ENCODE measurements around the gene UBE3B. TPM values are rescaled to one million over a fixed set of nuclear protein-coding genes. Genes with fewer than 3 reads are reported as not detected.

The UBE3B gene
- total RNA-seq, 1 experiment from 2014 or later = 29.3 TPM

- CTCF ChIA-PET = interaction anchor here (0.7 to 0.8 kb wide), 2 partner anchors 25 to 65 kb away, joined by 3 to 4 read pairs; no protein-coding TSS in a partner anchor
- H3K27me3 Mint-ChIP-seq (ENCODE audit: low read depth) = no peaks in the 10 kb centered on the region
- ATAC-seq (no peak), DNase-seq (ENCODE audit: low spot score) (no peak)
- no peaks in the 10 kb centered on the region for H3K4me1 Mint-ChIP-seq
- peaks cover 26% of the 10 kb centered on the region for H3K9me3 Mint-ChIP-seq
- TF ChIP-seq JAZF1 (CRISPR knock-in tag; IDR thresholded peaks at IDR 0.05) (no peak), GABPB1 (CRISPR knock-in tag; IDR thresholded peaks at IDR 0.05) (no peak), ATF6 (CRISPR knock-in tag; IDR thresholded peaks at IDR 0.05) (no peak), STAT6 (CRISPR knock-in tag; conservative IDR thresholded peaks at IDR 0.05; ENCODE audit: low read depth) (no peak), MYBL2 (CRISPR knock-in tag; IDR thresholded peaks at IDR 0.05) (no peak), ZNF263 (CRISPR knock-in tag; IDR thresholded peaks at IDR 0.05; ENCODE audit: low read depth) (no peak), ZNF425 (CRISPR knock-in tag; conservative IDR thresholded peaks at IDR 0.05) (no peak), USF1 (CRISPR knock-in tag; IDR thresholded peaks at IDR 0.05) (no peak), ZNF138 (CRISPR knock-in tag; conservative IDR thresholded peaks at IDR 0.05) (no peak), ATF3 (CRISPR knock-in tag; conservative IDR thresholded peaks at IDR 0.05) (no peak)
- POLR2A ChIA-PET = no interaction called here
- H3K4me3 Mint-ChIP-seq = no peak overlapping the region
- peaks cover 74% of the 10 kb centered on the region for H3K36me3 Mint-ChIP-seq
- no peak overlapping the region for H3K27ac Mint-ChIP-seq
Measured at GRCh38 chr12:109493090-109493489, 15.7 kb downstream of the UBE3B start.

- Mint-ChIP-seq H3K9me3 (peaks cover 26% of the 10 kb centered on the region), H3K4me3 (no peak overlapping the region), H3K27ac (no peak overlapping the region), H3K36me3 (peaks cover 70% of the 10 kb centered on the region), H3K27me3 (ENCODE audit: low read depth) (no peaks in the 10 kb centered on the region), H3K4me1 (no peaks in the 10 kb centered on the region)
- no peak for ATAC-seq
- ChIA-PET POLR2A (no interaction called here), CTCF (interaction anchor here (0.8 kb wide), 1 partner anchor 25 kb away, joined by 4 read pairs; no protein-coding TSS in a partner anchor)
- no peak for DNase-seq (ENCODE audit: low spot score)
- no peak for TF ChIP-seq SMAD3 (CRISPR knock-in tag; IDR thresholded peaks at IDR 0.05; ENCODE audit: borderline replicate concordance)
- no peak for TF ChIP-seq ZNF416 (CRISPR knock-in tag; IDR thresholded peaks at IDR 0.05)
- no peak for TF ChIP-seq ZNF512 (CRISPR knock-in tag; IDR thresholded peaks at IDR 0.05; ENCODE audit: borderline replicate concordance)
- no peak for TF ChIP-seq PRDM15 (CRISPR knock-in tag; IDR thresholded peaks at IDR 0.05)
- TF ChIP-seq CREB1 (CRISPR knock-in tag; IDR thresholded peaks at IDR 0.05) = no peak
- no peak for TF ChIP-seq TP53 (CRISPR knock-in tag; IDR thresholded peaks at IDR 0.05)
- TF ChIP-seq MYBL2 (CRISPR knock-in tag; IDR thresholded peaks at IDR 0.05) = no peak
- TF ChIP-seq FOXK1 (CRISPR knock-in tag; IDR thresholded peaks at IDR 0.05) = no peak
- no peak for TF ChIP-seq MAX (CRISPR knock-in tag; IDR thresholded peaks at IDR 0.05)
- TF ChIP-seq JUN (CRISPR knock-in tag; IDR thresholded peaks at IDR 0.05) = no peak
- TF ChIP-seq OVOL2 (CRISPR knock-in tag; IDR thresholded peaks at IDR 0.05; ENCODE audit: borderline replicate concordance) = no peak
Measured at GRCh38 chr12:109493938-109494337, 16.5 kb downstream of the UBE3B start.
